ENCODE results near the gene SCN8A. TPM values are rescaled to one million over a fixed set of nuclear protein-coding genes. Genes with fewer than 3 reads are reported as not detected.

The SCN8A gene
- total and polyA plus RNA-seq, 9 donors, result 0.21 to 2.9 (median 1.5) TPM

DNA sequence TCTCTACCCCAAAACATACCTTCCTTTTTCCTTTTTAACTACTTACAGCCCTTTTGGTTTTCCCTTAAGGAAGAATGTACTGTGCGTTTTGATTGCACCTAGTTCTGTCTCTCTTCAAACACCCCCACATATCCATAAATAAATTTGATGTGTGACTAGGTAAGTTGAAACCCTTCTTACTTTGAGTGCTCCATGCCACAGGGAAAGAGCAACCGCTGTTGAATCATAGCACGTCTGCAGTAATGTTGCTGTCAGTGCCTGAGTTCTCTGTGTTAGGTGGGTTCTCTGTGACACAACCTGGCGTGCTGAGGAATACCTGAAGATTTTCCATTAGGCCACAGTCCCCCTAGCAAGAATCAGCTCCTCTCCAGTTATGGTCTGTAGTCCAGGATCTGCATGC, 155.4 kb downstream of the SCN8A start:
- H3K27ac ChIP-seq, result no peak overlapping the region
- H3K36me3 ChIP-seq, result no peaks in the 10 kb centered on the region
- 85 to 86% (median 85%) methylated on average over 4 of the region's 4 CpGs for WGBS, 3 donors
- H3K4me1 ChIP-seq (ENCODE audit: insufficient read depth), result no peaks in the 10 kb centered on the region
- no peaks in the 10 kb centered on the region for H3K27me3 ChIP-seq
- TF ChIP-seq, protein P1, sequence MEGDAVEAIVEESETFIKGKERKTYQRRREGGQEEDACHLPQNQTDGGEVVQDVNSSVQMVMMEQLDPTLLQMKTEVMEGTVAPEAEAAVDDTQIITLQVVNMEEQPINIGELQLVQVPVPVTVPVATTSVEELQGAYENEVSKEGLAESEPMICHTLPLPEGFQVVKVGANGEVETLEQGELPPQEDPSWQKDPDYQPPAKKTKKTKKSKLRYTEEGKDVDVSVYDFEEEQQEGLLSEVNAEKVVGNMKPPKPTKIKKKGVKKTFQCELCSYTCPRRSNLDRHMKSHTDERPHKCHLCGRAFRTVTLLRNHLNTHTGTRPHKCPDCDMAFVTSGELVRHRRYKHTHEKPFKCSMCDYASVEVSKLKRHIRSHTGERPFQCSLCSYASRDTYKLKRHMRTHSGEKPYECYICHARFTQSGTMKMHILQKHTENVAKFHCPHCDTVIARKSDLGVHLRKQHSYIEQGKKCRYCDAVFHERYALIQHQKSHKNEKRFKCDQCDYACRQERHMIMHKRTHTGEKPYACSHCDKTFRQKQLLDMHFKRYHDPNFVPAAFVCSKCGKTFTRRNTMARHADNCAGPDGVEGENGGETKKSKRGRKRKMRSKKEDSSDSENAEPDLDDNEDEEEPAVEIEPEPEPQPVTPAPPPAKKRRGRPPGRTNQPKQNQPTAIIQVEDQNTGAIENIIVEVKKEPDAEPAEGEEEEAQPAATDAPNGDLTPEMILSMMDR (IDR thresholded peaks at IDR 0.05), result no peak
- no peak for TF ChIP-seq POLR2A (IDR thresholded peaks at IDR 0.05)
- no peak for TF ChIP-seq EP300 (IDR thresholded peaks at IDR 0.05)
- no peak for DNase-seq
- no peak overlapping the region for H3K4me3 ChIP-seq
- intact Hi-C loops (cut with DNase I), result no loop called here
- H3K9me3 ChIP-seq, result no peaks in the 10 kb centered on the region

DNA sequence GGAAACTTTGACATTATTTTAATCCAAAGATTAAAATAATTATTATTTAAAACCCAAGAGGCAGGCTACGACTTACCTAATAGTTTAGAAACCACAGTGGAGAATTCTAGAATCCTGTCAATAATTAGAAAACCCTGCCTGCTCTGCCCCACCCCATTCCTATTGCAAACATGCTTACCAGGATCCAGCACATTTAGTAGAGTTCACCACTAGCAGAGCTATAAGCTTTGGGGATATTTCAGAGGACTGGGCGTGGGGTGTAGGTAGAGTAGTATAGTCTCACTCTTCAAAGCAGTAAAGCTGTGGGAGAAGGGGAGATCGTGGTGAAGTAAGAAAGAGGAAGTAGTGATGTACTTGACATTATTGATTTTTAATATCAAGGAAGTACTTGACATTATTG, 157.2 kb downstream of the SCN8A start:
- Histone ChIP-seq H3K4me1 (ENCODE audit: insufficient read depth) (no peaks in the 10 kb centered on the region), H3K9me3 (no peaks in the 10 kb centered on the region), H3K27me3 (no peaks in the 10 kb centered on the region), H3K27ac (no peak overlapping the region), H3K36me3 (no peaks in the 10 kb centered on the region), H3K4me3 (no peak overlapping the region)
- no peak for TF ChIP-seq POLR2A (IDR thresholded peaks at IDR 0.05)
- no peak for TF ChIP-seq EP300 (IDR thresholded peaks at IDR 0.05)
- TF ChIP-seq, protein P1 (IDR thresholded peaks at IDR 0.05), result no peak
- intact Hi-C loops (cut with DNase I), result no loop called here
- no peak for DNase-seq
- 85 to 90% (median 85%) methylated on average over 3 of the region's 3 CpGs for WGBS, 3 donors

DNA sequence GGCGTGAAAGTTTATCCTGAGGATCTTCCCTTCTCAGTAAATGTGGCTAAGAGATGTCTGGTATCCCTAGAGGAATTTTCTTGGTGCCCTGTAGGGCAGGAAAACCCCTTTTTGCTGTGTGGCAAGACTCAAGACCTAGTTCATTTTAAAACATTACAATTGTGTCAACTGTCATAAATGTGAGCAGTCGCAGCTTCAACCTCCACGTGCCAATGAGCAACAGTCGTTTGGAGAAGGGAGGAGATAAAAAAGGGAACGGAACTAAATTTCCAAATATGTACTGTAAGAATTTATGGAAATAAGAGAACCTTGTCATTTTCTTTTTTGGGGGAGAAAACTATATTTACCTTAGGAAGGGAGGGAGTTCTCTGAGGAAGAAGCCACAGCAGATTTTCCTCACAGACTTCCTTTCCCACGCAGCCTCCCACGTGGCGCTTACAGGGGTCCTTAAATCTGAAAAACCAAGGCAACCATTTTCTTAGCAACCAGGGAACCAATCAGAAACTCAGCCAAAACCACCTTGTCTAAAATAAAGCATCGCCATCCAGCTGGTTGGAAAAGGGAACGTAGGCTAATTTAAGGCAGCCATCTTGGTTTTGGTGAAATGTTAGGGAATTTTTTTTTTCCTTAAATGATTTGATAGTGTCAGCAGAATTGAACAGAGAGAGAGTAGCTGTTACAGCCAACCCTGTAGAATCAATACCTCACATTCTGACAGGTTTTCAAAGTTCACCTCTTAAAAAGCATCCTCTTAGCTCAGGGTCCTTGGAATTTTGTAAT, 158.4 kb downstream of the SCN8A start:
- Histone ChIP-seq H3K36me3 (no peaks in the 10 kb centered on the region), H3K4me3 (no peak overlapping the region), H3K27ac (no peak overlapping the region), H3K9me3 (no peaks in the 10 kb centered on the region), H3K27me3 (no peaks in the 10 kb centered on the region), H3K4me1 (ENCODE audit: insufficient read depth) (no peaks in the 10 kb centered on the region)
- TF ChIP-seq, protein P1 (IDR thresholded peaks at IDR 0.05), result no peak
- TF ChIP-seq POLR2A (IDR thresholded peaks at IDR 0.05) (no peak), EP300 (IDR thresholded peaks at IDR 0.05) (no peak)
- WGBS, 3 donors, result 69 to 76% (median 72%) methylated on average over 10 of the region's 10 CpGs
- no peak for DNase-seq
- intact Hi-C loops (cut with DNase I), result no loop called here

DNA sequence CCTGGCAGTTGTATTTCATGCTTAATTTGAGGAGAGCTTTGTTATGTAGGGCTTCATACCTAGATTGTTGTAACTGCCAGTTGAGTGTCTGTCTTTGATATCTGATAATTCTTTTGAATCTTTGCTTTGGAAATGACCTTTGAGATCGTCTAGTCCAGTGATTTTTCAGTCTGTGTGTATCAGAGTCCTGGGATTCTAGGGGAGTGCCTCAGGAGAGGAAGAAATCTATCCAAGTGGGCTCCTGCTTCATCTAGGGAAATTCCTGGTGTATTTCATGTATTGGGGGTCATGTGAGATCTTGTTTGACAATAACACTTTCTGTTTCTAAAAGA, 158.9 kb downstream of the SCN8A start:
- TF ChIP-seq, protein P1 (IDR thresholded peaks at IDR 0.05), result no peak
- TF ChIP-seq POLR2A (IDR thresholded peaks at IDR 0.05) (no peak), EP300 (IDR thresholded peaks at IDR 0.05) (no peak)
- intact Hi-C loops (cut with DNase I), result no loop called here

More for the DNA sequence above, 158.9 kb downstream of the SCN8A start:
- Histone ChIP-seq H3K9me3 (no peaks in the 10 kb centered on the region), H3K4me1 (ENCODE audit: insufficient read depth) (no peaks in the 10 kb centered on the region), H3K27me3 (no peaks in the 10 kb centered on the region), H3K4me3 (no peak overlapping the region), H3K36me3 (no peaks in the 10 kb centered on the region), H3K27ac (no peak overlapping the region)
- no peak for DNase-seq
- WGBS, 3 donors, result 64 to 78% (median 75%) methylated on average over 1 of the region's 1 CpG

Measured in ovary (tissue), 9 donors.